ENCODE data around the gene SLC47A2. TPM values are rescaled to one million over a fixed set of nuclear protein-coding genes. Genes with fewer than 3 reads are reported as not detected.
A peak's percentile ranks its signal among the peaks of the same experiment; 100 is the strongest.

SLC47A2 gene
- total and polyA plus RNA-seq, 9 of the 15 experiments (the other 6 are each of a cell fraction or from before 2014, with no cell fraction given): not detected

GRCh38 chr17:19705771-19706770 is 10.3 kb downstream of the SLC47A2 start:
- no TSS peak for BruUV-seq (replicated peaks)
- no peaks in the 10 kb centered on the region for H3K9me3 ChIP-seq (replicated peaks; ENCODE audit: control insufficient read depth, insufficient read depth, low read depth, low read length)
- peaks cover 0 to 13% of the 10 kb centered on the region in 2 experiments; a peak in 1 of 5 replicates for H3K27me3 ChIP-seq (ENCODE audit: control insufficient read depth in 2 of 2, insufficient read depth in 2 of 2, low read length in 2 of 2)
- ChIA-PET POLR2A (interaction anchor here (0.7 kb wide), 1 partner anchor 206 kb away, joined by 3 read pairs; no protein-coding TSS in a partner anchor), CTCF (ENCODE audit: low intra/inter-chr PET ratio) (no interaction called here)
- intact Hi-C loops (cut with micrococcal nuclease) (no loop called here), in situ Hi-C loops (cut with MboI) (no loop called here)
- 2% methylated on average over 7 of the region's 22 CpGs for WGBS (ENCODE audit: insufficient coverage, low coverage, missing lambda C conversion rate)
- H3K9me1 ChIP-seq (ENCODE audit: control insufficient read depth, insufficient read depth, low read length): no peaks in the 10 kb centered on the region
- no peak overlapping the region for H3K9ac ChIP-seq (ENCODE audit: insufficient read depth in 1 of 2, low read depth in 2 of 2, low read length in 2 of 2)
- H3K4me1 ChIP-seq (replicated peaks in 1 of 2; ENCODE audit: control insufficient read depth in 2 of 2, insufficient read depth in 2 of 2, low read length in 2 of 2): 0 out of 5 replicates have a peak, but pooled peaks cover 0 to 3% of the 10 kb centered on the region in 2 experiments
- H4K20me1 ChIP-seq (replicated peaks; ENCODE audit: control insufficient read depth, insufficient read depth, low read length): no peaks in the 10 kb centered on the region; the same call in 1 of the 2 replicates
- FAIRE-seq: no peak
- no peak for ATAC-seq
- H3K4me3 ChIP-seq: no peak overlapping the region
- no peak overlapping the region for H3K27ac ChIP-seq (ENCODE audit: extremely low read depth, low read depth, low read length)
- no peak overlapping the region for H2AFZ ChIP-seq (ENCODE audit: low read depth, low read length)
- H3K36me3 ChIP-seq (ENCODE audit: control insufficient read depth, insufficient read depth, low read length): no peaks in the 10 kb centered on the region
- peak in 2 of 4 experiments; percentile 1 for DNase-seq (ENCODE audit: extremely low read depth in 1 of 4, low spot score in 3 of 4)
- H3K4me2 ChIP-seq (ENCODE audit: insufficient read depth, low read length): no peak overlapping the region
- no peaks in the 10 kb centered on the region for H3K79me2 ChIP-seq (ENCODE audit: control insufficient read depth, insufficient read depth, low read length)
- TF ChIP-seq FOXM1 (IDR thresholded peaks at IDR 0.05; ENCODE audit: low read depth) (no peak), FOXM1 (CRISPR knock-in tag; IDR thresholded peaks at IDR 0.05; ENCODE audit: low read depth) (no peak), KAT8 (IDR thresholded peaks at IDR 0.05; ENCODE audit: low read depth) (no peak), ZSCAN29 (IDR thresholded peaks at IDR 0.05) (no peak), HNRNPK (IDR thresholded peaks at IDR 0.05; ENCODE audit: low read depth, low read length, poor library complexity, severe bottlenecking) (no peak), XRCC5 (IDR thresholded peaks at IDR 0.05; ENCODE audit: low read depth, low read length) (no peak), GATA2 (CRISPR knock-in tag; IDR thresholded peaks at IDR 0.05) (no peak), PURB (CRISPR knock-in tag; IDR thresholded peaks at IDR 0.05; ENCODE audit: low read depth) (no peak), CTBP1 (IDR thresholded peaks at IDR 0.05; ENCODE audit: borderline replicate concordance) (no peak), PTBP1 (IDR thresholded peaks at IDR 0.05; ENCODE audit: low read depth, low read length) (no peak), MLX (CRISPR knock-in tag; conservative IDR thresholded peaks at IDR 0.05) (no peak), HNRNPH1 (optimal IDR thresholded peaks at IDR 0.05; ENCODE audit: low read depth, low read length) (no peak), STAG1 (CRISPR knock-in tag; IDR thresholded peaks at IDR 0.05; ENCODE audit: borderline replicate concordance) (no peak), ZNF347 (CRISPR knock-in tag; IDR thresholded peaks at IDR 0.05; ENCODE audit: low read depth) (no peak), ZMIZ1 (IDR thresholded peaks at IDR 0.05; ENCODE audit: low read depth in 2 of 2, low read length in 2 of 2) (no peak)
